Measurements from ENCODE around the gene ATP1A2.

The ATP1A2 gene

DNA sequence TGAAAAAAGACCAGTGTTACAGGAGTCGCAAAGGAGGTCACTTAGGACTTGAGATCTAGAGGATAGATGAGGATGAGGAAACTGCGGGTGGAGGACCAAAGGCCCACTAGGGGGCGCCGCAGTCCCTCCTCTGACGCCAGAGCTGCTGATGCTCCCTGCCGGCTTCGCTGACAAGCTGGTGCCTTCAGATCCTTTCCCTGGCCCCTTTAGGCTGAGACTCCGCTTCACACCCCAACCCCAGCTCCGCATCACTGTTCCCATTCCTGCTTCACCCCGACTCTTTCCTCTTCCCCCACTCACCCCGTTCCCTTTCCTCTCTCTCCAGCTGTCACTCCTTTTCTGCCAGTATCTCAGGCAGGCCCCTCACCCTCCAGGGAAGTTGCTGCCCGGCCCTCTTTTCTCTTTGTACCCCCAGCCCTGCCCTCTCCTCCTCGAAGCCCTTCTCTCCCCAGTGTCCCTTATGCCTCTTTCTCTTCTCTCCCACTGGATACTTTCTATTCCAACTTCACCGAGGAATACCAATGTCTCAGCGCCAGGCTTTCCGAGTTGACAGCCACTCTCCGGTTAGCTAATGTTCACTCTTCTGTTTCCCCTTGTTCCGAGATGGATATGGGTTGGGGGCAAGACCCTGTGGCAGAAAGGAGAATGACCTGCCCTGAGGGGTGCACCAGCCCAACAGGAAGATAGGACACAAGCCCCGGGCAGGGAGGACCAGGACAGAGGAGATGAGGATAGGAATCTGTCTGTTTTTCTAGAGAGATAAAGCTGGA is 29.7 kb upstream of the ATP1A2 start:
- peak; percentile 35 for DNase-seq

GRCh38 chr1:160086456-160086892 is 29.1 kb upstream of the ATP1A2 start:
- no peak for DNase-seq

GRCh38 chr1:160087118-160087662 is 28.4 kb upstream of the ATP1A2 start:
- no peak for DNase-seq

DNA sequence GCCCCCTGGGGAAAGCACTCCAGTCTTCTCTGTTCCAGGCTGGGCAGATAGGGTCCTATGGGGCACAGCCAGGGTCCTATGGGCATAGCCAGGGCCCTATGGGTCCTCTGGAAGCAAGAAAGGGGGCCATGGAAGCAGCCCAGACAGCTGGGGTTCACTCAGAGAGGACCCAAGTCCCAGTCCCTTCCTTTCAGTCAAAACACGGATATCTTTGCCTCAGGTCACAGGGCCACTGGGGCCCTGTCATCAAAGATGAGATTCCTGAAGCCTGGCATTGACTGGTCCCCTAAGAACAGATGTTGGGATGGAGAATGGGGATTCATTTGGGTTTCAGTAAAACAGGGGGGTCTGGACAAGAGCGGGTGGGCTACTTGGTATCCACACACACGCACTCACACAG is 25.7 kb upstream of the ATP1A2 start:
- no peak for DNase-seq

- DNase-seq = no peak
These were observed 24.8 kb upstream of the ATP1A2 start for GRCh38 chr1:160090760-160091159.

GRCh38 chr1:160091666-160092223 is 23.8 kb upstream of the ATP1A2 start:
- DNase-seq = no peak

GRCh38 chr1:160092366-160093068 is 23.0 kb upstream of the ATP1A2 start:
- no peak for DNase-seq

- no peak for DNase-seq
These were observed 22.5 kb upstream of the ATP1A2 start for GRCh38 chr1:160093069-160093395.

DNA sequence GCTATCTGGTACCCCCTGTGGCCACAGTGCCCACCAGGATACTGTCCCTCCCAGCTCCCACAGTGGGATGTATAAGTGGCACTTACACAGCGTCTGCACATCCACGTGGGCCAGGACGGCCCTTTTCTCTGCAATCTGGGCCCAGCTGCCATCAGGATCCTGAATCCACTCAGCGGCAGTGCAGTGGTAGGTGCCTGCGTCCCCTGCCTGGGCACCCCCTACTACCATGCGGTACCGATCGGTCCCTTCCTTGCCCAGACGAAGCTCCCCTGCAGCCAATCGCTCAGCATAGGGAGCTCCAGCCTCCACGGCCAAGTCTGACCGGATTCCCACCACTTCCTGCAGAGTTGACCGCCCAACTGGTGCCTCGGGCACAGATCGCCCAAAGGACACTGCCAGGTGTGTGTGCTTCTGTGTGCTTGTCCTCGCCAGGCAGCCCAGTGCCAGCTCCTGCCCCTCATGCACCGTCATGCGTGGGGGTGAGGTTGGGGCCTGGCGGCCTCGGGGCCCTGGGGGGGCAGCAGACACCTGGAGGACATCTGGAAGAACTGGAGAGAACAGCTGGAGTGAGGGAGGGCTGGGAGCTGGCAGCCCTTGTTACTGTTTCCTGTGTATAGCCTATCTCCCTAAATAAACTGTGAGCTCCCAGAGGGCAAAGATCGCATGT is 21.8 kb upstream of the ATP1A2 start:
- DNase-seq = no peak

DNA sequence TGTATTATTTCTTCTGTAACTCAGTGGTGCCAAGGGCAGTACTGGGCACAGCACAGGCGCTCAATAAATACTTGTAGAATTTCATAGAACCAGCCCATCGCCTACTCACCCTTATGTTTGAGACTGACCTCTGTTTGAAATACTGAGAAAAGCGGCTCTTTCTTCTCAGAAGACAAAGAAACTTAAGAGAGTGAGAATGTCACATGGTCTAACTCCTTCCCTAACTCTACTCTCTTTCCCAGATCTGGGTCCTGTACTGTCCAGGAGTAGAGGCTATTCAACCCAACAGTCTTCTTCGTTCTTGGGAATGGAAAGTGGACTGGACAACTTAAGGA is 21.3 kb upstream of the ATP1A2 start:
- DNase-seq = no peak

GRCh38 chr1:160094806-160095205 is 20.8 kb upstream of the ATP1A2 start:
- no peak for DNase-seq

DNA sequence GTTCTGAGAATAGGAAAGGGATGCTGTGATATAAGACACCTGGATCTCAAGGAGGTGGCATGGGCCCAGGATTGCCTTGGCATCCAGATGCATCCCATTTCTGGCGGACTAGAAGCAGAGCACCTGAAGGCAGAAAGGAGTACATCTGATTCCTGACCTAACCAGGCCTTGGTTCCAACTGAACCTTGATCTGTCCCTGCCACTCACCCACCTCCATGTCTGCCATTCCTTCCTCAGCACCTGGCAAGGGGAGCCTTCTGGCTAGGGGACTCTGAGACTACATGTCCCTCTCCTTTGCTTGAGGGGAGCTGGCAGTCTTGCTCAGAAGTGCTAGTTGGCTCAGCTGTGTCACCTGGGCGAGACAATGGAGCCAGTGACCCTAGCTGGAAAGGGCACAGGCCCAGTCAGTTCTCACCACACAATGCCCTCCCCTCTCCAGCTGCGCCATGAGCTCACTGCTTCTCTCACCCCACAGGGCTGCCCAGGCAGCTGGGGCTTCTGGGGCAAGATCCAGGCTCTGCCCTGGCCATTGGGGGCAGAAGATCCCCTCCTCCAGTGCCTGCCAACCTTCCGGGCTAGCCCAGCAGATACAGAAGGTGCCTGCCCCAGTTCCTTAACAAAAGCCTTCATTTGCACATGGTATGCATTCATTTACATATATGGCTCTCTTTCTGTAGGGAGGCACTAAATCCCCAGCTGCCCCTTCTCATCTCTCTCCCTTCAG is 20.0 kb upstream of the ATP1A2 start:
- DNase-seq = no peak

- peak; percentile 21 for DNase-seq
These were observed 19.1 kb upstream of the ATP1A2 start for GRCh38 chr1:160096274-160097116.

DNA sequence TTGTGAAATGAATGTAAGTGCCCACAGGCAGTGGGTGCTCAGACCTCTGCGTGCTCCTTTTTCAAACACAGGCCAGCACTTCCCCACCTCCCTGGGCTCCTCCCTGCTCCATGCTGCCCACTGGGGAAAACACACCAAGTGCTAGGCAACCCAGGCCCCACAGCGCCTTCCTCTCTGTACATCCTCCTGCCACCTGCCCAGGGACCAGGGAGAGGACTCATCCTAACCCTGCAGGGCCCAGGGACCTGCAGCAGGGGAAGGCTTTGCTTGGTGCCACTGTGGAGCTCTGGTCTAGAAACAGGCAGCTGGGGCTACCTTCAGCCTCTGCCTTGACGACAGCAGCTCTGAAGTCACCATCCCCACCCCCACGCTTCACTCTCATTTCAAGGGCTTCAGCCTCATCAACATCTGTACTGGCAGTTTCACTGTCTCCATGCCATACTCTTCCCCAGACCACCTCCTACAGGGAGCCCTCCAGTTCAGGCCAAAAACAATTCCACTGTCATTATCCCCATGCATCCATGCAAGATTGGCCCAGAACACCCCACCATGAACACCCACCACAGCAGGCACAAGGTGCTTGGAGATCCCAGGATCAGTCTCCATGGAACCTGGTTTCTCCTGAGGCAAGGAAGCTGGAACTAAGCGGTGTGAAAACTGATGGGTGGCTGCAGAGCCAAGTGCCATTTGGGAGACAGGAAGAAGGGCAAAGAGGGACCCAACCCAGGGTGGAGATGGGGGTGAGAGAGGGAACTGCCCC is 18.2 kb upstream of the ATP1A2 start:
- DNase-seq = no peak

- peak; percentile 63 for DNase-seq
These were observed 17.4 kb upstream of the ATP1A2 start, which contains the start of gene IGSF8 for GRCh38 chr1:160097911-160098851. IGSF8 (minus strand) TSS chr1:160098619; CDS start chr1:160098472, 147 bp downstream.

GRCh38 chr1:160098852-160099561 is 16.6 kb upstream of the ATP1A2 start:
- DNase-seq = peak; percentile 78

- no peak for DNase-seq
These were observed 15.7 kb upstream of the ATP1A2 start for GRCh38 chr1:160099716-160100375.

DNA sequence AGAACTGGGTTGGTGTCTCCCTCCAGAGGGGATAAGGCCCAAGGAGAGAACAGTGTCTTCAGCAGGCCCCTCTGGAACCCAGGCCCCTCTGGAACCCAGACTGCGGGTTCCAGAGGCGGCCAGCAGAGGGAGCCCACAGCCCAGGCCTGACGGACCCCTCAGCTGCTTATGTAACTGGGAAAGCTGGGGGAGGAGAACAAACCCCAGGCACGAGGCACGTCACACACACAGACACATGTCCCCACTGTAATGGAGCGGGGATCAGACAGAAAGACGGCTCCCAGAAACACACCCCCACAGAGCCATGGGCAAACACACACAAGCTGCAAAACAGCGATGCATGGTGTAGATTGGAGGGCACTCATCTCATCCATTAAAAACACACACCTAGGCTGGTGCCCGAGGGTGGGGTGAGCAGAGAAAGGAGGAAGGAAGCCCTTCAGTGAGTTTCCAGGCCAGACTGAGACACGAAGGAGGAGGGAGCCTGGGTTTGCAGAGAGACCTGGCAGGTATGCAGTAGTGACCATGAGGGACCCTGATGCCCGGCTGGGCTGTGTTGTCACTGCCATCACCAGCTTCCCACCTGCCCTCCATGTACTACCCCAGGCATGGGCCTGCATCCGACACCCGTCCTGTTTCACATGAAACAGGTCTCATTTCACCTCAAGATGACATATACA is 14.4 kb upstream of the ATP1A2 start:
- DNase-seq = peak; percentile 42

Measured in NCI-H226 (cell line).